Liver (tissue), 9 donors: ENCODE results near the gene PEX7. TPM values are rescaled to one million over a fixed set of nuclear protein-coding genes. Genes with fewer than 3 reads are reported as not detected.
"Not testable (repeated sequence)": the region's sequence is repeated elsewhere in the genome, so short reads cannot be mapped to it uniquely, and the experiment has no call there.

ENCODE experiments used
- DNase-seq: peaks from one replicate; pipeline ENCODE4 v3.0.0-alpha.2; 2017; ENCODE audit warnings: low spot score
- H3K27ac ChIP-seq, 2 donors: one replicate each; pipeline ENCODE4 v1.7.0; 2013; ENCODE audit warnings: inconsistent platforms in 2 of 2, low read length in 2 of 2, control low read depth in 1 of 2, low read depth in 1 of 2, mild to moderate bottlenecking in 1 of 2
- H3K27me3 ChIP-seq, 4 donors: one replicate each; pipeline versions ENCODE4 v1.6.1 to v1.7.0; 2013; ENCODE audit warnings: low read length in 3 of 4, inconsistent platforms in 1 of 4, mild to moderate bottlenecking in 1 of 4, moderate library complexity in 1 of 4; ENCODE audit not compliant: control insufficient read depth in 4 of 4, insufficient read depth in 4 of 4
- H3K36me3 ChIP-seq, 4 donors: one replicate each; pipeline versions ENCODE4 v1.6.1 to v1.7.0; 2013; ENCODE audit warnings: low read length in 3 of 4, mild to moderate bottlenecking in 3 of 4, low read depth in 1 of 4, moderate library complexity in 1 of 4; ENCODE audit not compliant: control insufficient read depth in 4 of 4, insufficient read depth in 3 of 4
- H3K4me1 ChIP-seq, 4 donors: one replicate each; pipeline versions ENCODE4 v1.6.1 to v1.7.0; 2013; ENCODE audit warnings: low read length in 3 of 4, mild to moderate bottlenecking in 3 of 4, moderate library complexity in 1 of 4; ENCODE audit not compliant: control insufficient read depth in 4 of 4, insufficient read depth in 4 of 4
- H3K4me3 ChIP-seq, 3 donors: one replicate each; pipeline versions ENCODE4 v1.6.1 to v1.7.0; 2013; ENCODE audit warnings: low read length in 3 of 3, control low read depth in 1 of 3, low read depth in 1 of 3, mild to moderate bottlenecking in 1 of 3
- H3K9ac ChIP-seq, 2 donors: one replicate each; pipeline ENCODE4 v1.7.0; 2013; ENCODE audit warnings: low read length in 2 of 2, mild to moderate bottlenecking in 2 of 2, moderate library complexity in 2 of 2, control low read depth in 1 of 2, low read depth in 1 of 2
- H3K9me3 ChIP-seq, 4 donors: one replicate each; pipeline versions ENCODE4 v1.6.1 to v1.7.0; 2013; ENCODE audit warnings: low read length in 3 of 4; ENCODE audit not compliant: control insufficient read depth in 4 of 4
- ATF3 ChIP-seq: IDR thresholded peaks from 2 replicates; pipeline ENCODE4 v1.6.1; 2016; ENCODE audit warnings: antibody characterized with exemption
- CTCF ChIP-seq: fragments of 150-350 bp; IDR thresholded peaks from 2 replicates; pipeline ENCODE4 v1.5.1; 2017; ENCODE audit warnings: improper control_type of control experiment, low read depth, low read length; ENCODE audit not compliant: missing input control
- EGR1 ChIP-seq, 2 donors: IDR thresholded peaks; 2 replicates each; pipeline ENCODE4 v1.6.1; 2016 to 2018; ENCODE audit warnings: antibody characterized with exemption in 2 of 2, low read depth in 2 of 2
- FOXA1 ChIP-seq: IDR thresholded peaks from 2 replicates; pipeline ENCODE4 v1.6.1; 2016; ENCODE audit warnings: antibody characterized with exemption
- FOXA2 ChIP-seq: IDR thresholded peaks from 2 replicates; pipeline ENCODE4 v1.6.1; 2016; ENCODE audit warnings: antibody characterized with exemption
- GABPA ChIP-seq, 2 donors: IDR thresholded peaks in 1 of 2; conservative IDR thresholded peaks in 1 of 2; 2 replicates each; pipeline ENCODE4 v1.6.1; 2016; ENCODE audit warnings: antibody characterized with exemption in 2 of 2, mild to moderate bottlenecking in 1 of 2, moderate library complexity in 1 of 2
- HNF4A ChIP-seq, 2 donors: conservative IDR thresholded peaks; 2 replicates each; pipeline ENCODE4 v1.6.1; 2016; ENCODE audit warnings: antibody characterized with exemption in 2 of 2, mild to moderate bottlenecking in 2 of 2
- JUND ChIP-seq, 2 donors: IDR thresholded peaks; 2 replicates each; pipeline ENCODE4 v1.6.1; 2016; ENCODE audit warnings: antibody characterized with exemption in 2 of 2
- MAX ChIP-seq: IDR thresholded peaks from 2 replicates; pipeline ENCODE4 v1.6.1; 2016; ENCODE audit warnings: antibody characterized with exemption
- NR2F2 ChIP-seq: IDR thresholded peaks from 2 replicates; pipeline ENCODE4 v1.6.1; 2016; ENCODE audit warnings: antibody characterized with exemption
- RAD21 ChIP-seq, 2 donors: IDR thresholded peaks; 2 replicates each; pipeline ENCODE4 v1.6.1; 2016; ENCODE audit warnings: antibody characterized with exemption in 2 of 2, mild to moderate bottlenecking in 2 of 2
- RXRA ChIP-seq, 2 donors: IDR thresholded peaks; 2 replicates each; pipeline ENCODE4 v1.6.1; 2017 to 2018; ENCODE audit warnings: antibody characterized with exemption in 2 of 2, mild to moderate bottlenecking in 1 of 2
- SP1 ChIP-seq: IDR thresholded peaks from 2 replicates; pipeline ENCODE4 v1.6.1; 2018; ENCODE audit warnings: antibody characterized with exemption, mild to moderate bottlenecking
- TAF1 ChIP-seq: conservative IDR thresholded peaks from 2 replicates; pipeline ENCODE4 v1.6.1; 2016; ENCODE audit warnings: antibody characterized with exemption, mild to moderate bottlenecking
- WGBS: extraction: QIAGEN DNeasy Blood & Tissue Kit; methylation state at CpG from one replicate; pipeline ENCODE4 v1.1.7; 2013; 5-methylcytosine and 5-hydroxymethylcytosine counted together
- polyA plus RNA-seq, 2 donors: library from polyadenylated mRNA; stranded (reverse) in 1 of 2; unstranded in 1 of 2; fragments of 200-250 nt in 1 of 2; fragments of >200 nt in 1 of 2; fragmentation: Nextera tagmentation in 1 of 2; extraction: Ambion mirVana in 1 of 2; gene quantifications; one replicate each; pipeline versions ENCODE4 v1.2.1 to v1.2.3, GENCODE V29; 2013 to 2015
- total RNA-seq, 2 donors: library from RNA; depleted of rRNA; stranded (reverse); fragments of >200 nt; gene quantifications; one replicate each; pipeline ENCODE4 v1.2.3, GENCODE V29; 2014
- donor health status: healthy.
- donor health status: healthy.
- donor health status: healthy.
- donor health status: healthy.
- donor health status: healthy.

Gene PEX7
- total and polyA plus RNA-seq, 4 donors = 5.2 to 7.5 (median 6.2) TPM

- no peak for DNase-seq
- TF ChIP-seq HNF4A (conservative IDR thresholded peaks at IDR 0.05) (peak in 1 of 2 donors; percentile 16), CTCF (no peak)
- H3K9ac ChIP-seq = no peak overlapping the region
- H3K36me3 ChIP-seq = no peaks in the 10 kb centered on the region
- no peak overlapping the region for H3K4me3 ChIP-seq
- peaks cover 0 to 2% (median 0%) of the 10 kb centered on the region in 4 donors for H3K4me1 ChIP-seq
- peaks cover 0 to 12% (median 0%) of the 10 kb centered on the region in 4 donors for H3K27me3 ChIP-seq
- no peaks in the 10 kb centered on the region for H3K9me3 ChIP-seq
- 30% methylated on average over 14 of the region's 14 CpGs for WGBS
- no peak overlapping the region for H3K27ac ChIP-seq
These were observed 137.1 kb downstream of the PEX7 start for GRCh38 chr6:136959471-136959891.

- WGBS = 55% methylated on average over 6 of the region's 6 CpGs
- not testable (repeated sequence) for H3K9ac ChIP-seq, H3K4me1 ChIP-seq, H3K27ac ChIP-seq, H3K36me3 ChIP-seq, H3K27me3 ChIP-seq, H3K4me3 ChIP-seq, H3K9me3 ChIP-seq, DNase-seq
These were observed 137.5 kb downstream of the PEX7 start for GRCh38 chr6:136959935-136960334.

- Histone ChIP-seq H3K4me1 (peaks cover 0 to 2% (median 0%) of the 10 kb centered on the region in 4 donors), H3K4me3 (no peak overlapping the region), H3K9me3 (no peaks in the 10 kb centered on the region), H3K9ac (no peak overlapping the region), H3K27ac (no peak overlapping the region), H3K27me3 (peaks cover 0 to 8% (median 0%) of the 10 kb centered on the region in 4 donors), H3K36me3 (no peaks in the 10 kb centered on the region)
- 80% methylated on average over 3 of the region's 3 CpGs for WGBS
- TF ChIP-seq SP1 = no peak
- no peak for TF ChIP-seq JUND (IDR thresholded peaks at IDR 0.05)
- TF ChIP-seq NR2F2 = no peak
- TF ChIP-seq TAF1 = no peak
- no peak for TF ChIP-seq MAX
- TF ChIP-seq FOXA2 = no peak
- TF ChIP-seq EGR1 (IDR thresholded peaks at IDR 0.05; ENCODE audit: low read depth in 2 of 2) = no peak
- TF ChIP-seq GABPA (IDR thresholded peaks at IDR 0.05 in 1 of 2, conservative IDR thresholded peaks at IDR 0.05 in 1 of 2) = no peak
- TF ChIP-seq RXRA (IDR thresholded peaks at IDR 0.05) = no peak
- no peak for TF ChIP-seq CTCF
- TF ChIP-seq RAD21 (IDR thresholded peaks at IDR 0.05) = no peak
- TF ChIP-seq FOXA1 = no peak
- no peak for TF ChIP-seq ATF3
- DNase-seq = no peak
These were observed 138.4 kb downstream of the PEX7 start for GRCh38 chr6:136960781-136961180.
